NCI-H524 treated with DMSO at 0.1 percent for 48 hours (cell line): ENCODE results near the gene ZNRF2.

Experiments
- DNase-seq: peaks from one replicate; lab custom pipeline; 2025; lab: John Stamatoyannopoulos, UW

ZNRF2 gene

DNA sequence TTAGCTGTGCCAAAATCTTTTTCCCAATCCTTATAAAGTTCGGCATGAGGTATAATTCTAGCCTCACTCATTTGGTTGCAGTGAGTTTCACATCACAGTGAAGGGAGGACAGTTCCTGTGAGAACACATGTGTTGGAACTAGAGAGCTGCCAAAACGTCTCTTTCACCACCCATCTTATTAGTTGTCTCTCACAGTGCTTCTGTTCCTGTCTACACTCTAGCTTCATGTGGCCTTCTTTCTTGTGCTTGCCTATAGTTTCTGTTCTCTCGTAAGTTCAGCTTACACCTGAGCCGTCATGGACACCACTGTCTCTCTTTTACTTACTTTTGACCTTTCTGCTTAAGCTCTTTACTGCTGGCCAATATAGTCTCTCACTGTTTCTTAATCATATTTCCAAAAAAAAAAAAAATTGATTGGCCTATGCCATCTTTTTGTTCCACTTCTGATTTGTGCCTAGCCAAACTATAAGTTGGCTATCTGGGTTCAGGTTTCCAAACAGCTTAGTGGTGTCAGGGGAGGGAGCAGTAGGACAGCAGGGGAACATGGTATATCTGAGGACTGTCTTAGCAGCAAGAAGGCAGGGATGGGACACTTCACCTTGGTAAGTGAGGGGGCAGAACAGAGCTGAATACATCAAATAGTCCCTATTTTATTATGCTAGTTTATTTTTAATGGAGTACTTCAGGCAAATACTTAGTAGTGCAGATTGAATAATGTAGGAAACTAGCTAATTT lies 38.0 kb downstream of the ZNRF2 start:
- DNase-seq, result no peak

GRCh38 chr7:30323006-30323355 lies 38.6 kb downstream of the ZNRF2 start:
- DNase-seq, result no peak

DNA sequence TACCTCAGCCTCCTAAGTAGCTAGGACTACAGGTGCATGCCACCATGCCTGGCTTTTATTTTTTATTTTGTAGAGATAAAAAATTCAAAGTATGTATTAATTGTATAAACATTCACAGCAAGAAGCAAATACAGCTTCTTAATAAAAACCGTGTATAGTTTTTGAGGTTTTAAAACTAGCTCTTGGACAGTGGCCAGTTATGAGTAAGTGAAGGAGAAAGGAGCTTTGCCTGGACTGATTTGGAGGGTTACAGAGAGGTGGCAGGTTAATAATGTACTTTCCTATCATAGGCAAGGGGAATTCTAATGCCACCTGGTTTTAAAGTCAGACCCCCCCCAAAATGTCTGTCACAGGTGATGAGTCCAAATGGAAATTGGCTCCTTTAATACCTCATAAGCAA lies 43.4 kb downstream of the ZNRF2 start:
- DNase-seq, result no peak

GRCh38 chr7:30328381-30328780 lies 44.0 kb downstream of the ZNRF2 start:
- DNase-seq, result no peak

DNA sequence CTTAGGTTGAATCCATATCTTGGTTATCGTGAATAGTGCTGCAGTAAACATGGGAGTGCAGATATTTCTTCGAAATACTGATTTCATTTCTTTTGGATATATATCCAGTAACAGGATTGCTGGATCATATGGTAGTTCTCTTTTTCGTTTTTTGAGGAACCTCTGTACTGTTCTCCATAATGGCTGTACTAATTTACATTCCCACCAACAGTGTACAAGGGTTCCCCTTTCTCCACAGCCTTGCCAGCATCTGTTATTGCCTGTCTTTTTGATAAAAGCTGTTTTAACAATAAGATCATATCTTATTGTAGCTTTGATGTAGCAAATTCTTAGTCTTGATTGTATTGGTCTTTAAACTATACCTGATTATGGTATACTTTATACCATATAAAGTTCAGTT lies 45.3 kb downstream of the ZNRF2 start:
- DNase-seq, result no peak

GRCh38 chr7:30330134-30331111 lies 46.0 kb downstream of the ZNRF2 start:
- no peak for DNase-seq

DNA sequence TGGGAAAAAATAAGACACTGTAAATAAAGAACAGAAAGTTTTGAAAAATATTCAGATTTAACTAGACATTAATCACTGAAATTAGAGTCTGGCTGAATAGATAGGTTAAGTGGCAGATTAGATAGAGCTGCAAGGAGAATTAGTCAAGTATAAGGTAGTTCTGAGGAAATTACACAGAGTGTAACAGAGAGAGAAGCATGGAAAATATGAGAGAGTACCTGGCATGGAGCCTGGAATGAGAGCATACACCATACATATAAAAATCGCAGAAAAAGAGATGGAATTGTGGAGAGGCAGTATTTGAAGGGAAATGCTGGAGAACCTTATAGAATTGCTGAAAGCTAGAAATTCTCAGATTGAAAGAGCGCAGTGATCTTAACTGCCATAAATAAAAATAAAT lies 46.9 kb downstream of the ZNRF2 start:
- DNase-seq, result no peak

GRCh38 chr7:30332549-30332948 lies 48.2 kb downstream of the ZNRF2 start:
- DNase-seq, result no peak

DNA sequence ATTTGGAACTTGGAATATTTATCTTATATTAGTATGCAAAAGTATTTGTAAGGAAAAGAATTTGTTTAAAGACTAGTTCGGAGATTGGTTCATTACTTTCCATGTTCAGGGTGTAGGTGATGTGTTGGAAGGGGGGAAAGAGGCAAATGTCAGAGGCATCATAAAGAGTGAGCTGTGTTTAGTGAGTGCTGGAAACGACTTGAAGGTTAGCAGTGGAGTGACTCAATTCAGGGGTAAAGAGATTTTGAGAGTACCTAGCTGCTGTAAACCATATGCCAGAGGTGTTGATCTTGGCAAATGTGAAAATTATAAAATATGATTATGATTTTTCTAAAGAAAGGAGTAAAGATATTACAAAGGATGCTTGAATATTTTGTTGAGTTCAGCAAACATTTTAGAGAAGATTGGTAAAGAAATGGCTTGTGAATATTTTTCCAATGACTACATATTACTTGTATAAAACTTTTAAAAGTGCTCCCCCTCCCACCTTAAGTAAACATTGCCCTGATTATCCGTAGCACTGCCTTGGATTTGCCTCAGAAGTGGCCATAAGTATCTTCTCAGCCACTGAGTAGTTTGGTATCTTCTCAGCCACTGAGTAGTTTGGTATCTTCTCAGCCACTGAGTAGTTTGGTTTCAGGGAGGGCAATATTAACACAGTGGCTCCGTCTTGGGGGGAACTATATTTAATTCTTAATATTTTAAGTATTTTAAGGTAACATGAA lies 51.5 kb downstream of the ZNRF2 start:
- DNase-seq, result no peak

GRCh38 chr7:30344513-30344912 lies 60.1 kb downstream of the ZNRF2 start:
- no peak for DNase-seq

GRCh38 chr7:30347226-30348082 lies 63.1 kb downstream of the ZNRF2 start:
- no peak for DNase-seq

DNA sequence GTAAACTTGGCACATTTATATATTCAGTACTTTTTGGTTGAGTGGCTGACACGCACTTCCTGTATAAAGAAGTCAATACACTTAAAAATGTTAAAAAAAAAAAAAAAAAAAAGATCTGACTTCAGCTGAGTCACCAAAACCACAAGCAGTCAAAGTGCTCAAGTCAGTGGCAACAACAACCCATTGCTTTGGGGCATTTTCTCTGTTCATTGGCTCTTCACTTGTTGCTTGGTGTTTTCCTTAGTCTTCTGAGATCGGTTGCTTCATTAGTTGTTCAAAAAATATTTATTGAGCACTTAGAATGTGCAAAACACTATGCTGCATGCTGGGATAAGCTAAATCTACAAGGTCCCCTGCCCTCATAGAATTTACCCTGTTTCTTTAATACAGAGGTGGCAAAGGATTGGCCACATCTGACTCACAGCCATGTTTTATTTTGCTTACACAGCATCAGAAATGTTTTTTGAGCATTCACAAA lies 63.7 kb downstream of the ZNRF2 start:
- no peak for DNase-seq

- DNase-seq, result no peak
Observed at GRCh38 chr7:30349170-30349569, 64.8 kb downstream of the ZNRF2 start.

GRCh38 chr7:30349816-30350215 lies 65.4 kb downstream of the ZNRF2 start:
- no peak for DNase-seq

- no peak for DNase-seq
Observed at GRCh38 chr7:30351286-30351685, 66.9 kb downstream of the ZNRF2 start.

DNA sequence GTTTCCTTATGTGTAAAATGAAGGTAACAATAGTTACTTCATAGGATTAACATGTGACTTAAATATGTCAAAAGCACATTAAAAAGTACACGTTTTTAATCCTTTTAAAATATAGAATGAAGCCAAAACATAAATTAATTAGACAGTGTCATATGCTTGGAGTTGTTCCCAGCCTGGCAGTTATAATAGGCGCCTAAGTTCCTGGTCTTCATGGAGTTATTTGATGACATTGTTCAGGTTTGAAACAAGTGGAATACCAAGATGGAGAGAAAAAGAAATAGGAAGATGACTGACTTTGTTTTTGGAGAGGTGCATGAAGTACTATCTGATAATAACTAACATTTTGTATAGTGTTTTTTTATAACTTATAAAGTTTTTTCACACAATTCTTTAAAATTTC lies 67.3 kb downstream of the ZNRF2 start:
- DNase-seq, result no peak

DNA sequence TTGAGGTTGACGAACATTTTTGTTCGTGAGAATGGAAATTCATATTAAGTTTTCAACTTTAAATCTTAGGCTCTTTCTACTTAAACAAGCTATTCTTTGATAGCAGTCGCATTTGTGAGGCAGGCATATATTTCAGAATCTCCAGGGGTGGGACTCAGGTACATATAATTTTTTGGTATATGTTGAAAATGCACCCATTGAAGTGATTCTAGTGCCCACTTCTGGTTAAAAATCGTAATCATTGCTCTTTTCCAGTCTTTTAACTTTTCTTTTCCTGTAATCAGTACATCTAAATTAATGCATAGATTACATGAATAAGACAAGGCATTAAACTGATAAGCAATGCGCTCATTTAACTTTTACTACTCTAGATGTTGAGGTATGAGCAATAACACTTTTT lies 67.8 kb downstream of the ZNRF2 start:
- DNase-seq, result no peak

GRCh38 chr7:30353532-30353931 lies 69.1 kb downstream of the ZNRF2 start:
- DNase-seq, result no peak

DNA sequence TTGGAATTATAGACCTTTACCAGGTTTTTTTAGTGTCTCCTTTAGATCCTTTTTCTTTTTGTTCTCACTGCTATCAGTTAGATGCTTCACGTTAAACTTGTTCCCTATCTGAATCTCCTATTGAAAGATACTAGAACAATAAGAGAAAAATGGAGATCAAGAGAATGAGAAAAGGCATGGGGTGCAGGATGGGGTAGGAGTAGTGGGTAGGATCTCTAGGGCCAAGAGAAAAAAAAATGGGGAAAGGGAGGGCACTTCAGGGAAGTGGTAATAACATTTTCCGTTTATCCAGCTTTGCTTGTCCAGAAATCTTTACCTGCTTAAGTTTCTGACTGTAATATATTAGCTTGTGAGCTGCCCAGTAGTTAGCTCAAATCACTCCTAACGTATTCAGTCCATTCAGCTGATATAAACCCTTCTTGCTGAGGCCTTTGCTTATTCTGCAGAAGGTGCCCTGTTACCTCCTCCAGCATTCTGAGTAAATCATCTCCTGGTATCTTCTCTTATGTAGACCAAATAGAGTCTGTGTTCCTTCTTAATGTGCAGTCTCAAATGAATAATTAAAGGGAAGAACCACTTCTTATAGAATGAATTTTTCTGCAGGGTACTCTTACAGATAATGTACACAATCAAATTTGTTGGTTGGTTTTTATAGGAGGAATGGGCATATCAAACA lies 69.7 kb downstream of the ZNRF2 start:
- DNase-seq, result no peak

GRCh38 chr7:30354791-30355190 lies 70.4 kb downstream of the ZNRF2 start:
- no peak for DNase-seq

DNA sequence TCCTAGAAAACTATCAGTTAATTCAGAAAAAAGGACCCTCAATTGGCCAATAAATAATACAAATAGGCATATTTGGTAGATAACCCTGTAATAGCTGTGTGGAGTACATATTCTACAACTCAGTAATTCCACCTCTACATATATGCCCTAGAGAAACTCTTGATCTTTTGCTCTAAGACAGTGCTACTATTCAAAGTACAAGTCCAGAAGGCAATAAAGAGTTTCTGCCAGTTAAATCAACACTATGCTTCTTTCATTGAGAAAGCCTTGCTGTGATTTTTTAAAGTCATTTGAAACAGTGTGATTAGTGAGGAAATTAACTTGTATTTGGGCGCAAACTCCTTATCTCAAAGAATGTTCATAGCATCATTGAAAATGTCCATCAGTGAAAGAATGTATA lies 75.6 kb downstream of the ZNRF2 start:
- DNase-seq, result no peak
